Left ventricle myocardium inferior (tissue), 1 donor: Measurements from ENCODE around the gene NUBPL. TPM values are rescaled to one million over a fixed set of nuclear protein-coding genes. Genes with fewer than 3 reads are reported as not detected.
"Not testable (repeated sequence)": the region's sequence is repeated elsewhere in the genome, so short reads cannot be mapped to it uniquely, and the experiment has no call there.

ENCODE experiments used
- DNase-seq: peaks from one replicate; pipeline ENCODE4 v3.0.0-alpha.2; 2020
- H3K27ac ChIP-seq: fragments of 200-600 bp; replicated peaks from 2 replicates; pipeline ENCODE4 v1.8.0; 2021
- H3K27me3 ChIP-seq: fragments of 200-600 bp; 2 replicates; pipeline ENCODE4 v1.8.0; 2021; ENCODE audit warnings: low read depth
- H3K36me3 ChIP-seq: fragments of 200-600 bp; 2 replicates; pipeline ENCODE4 v1.8.0; 2021
- H3K4me1 ChIP-seq: fragments of 200-600 bp; 2 replicates; pipeline ENCODE4 v1.8.0; 2021
- H3K4me3 ChIP-seq: fragments of 200-600 bp; 2 replicates; pipeline ENCODE4 v1.8.0; 2021; ENCODE audit warnings: mild to moderate bottlenecking, moderate library complexity
- H3K9me3 ChIP-seq: fragments of 200-600 bp; replicated peaks from 2 replicates; pipeline ENCODE4 v1.8.0; 2021
- intact Hi-C: fragments of 100-400 bp; cut with micrococcal nuclease; formaldehyde crosslinking; loops from one replicate; pipeline ENCODE4 v1.11.0; 2022
- total RNA-seq: library from RNA; stranded (reverse); fragmentation: NEBNext Ultra II Directional; extraction: Animal tissue kit (Norgen Biotek cat#: 25700); gene quantifications from one replicate; pipeline ENCODE4 v1.2.1, GENCODE V29; 2021
- TF ChIP-seq, protein P1 (sequence below): fragments of 200-600 bp; IDR thresholded peaks from 2 replicates; pipeline ENCODE4 v1.8.0; 2021; ENCODE audit warnings: antibody characterized with exemption, mild to moderate bottlenecking, borderline replicate concordance
- donor health status: DM: no; HTN: yes; CAD: no; lungs with severe emphysema.

Gene NUBPL
- total RNA-seq, 1 donor from 2014 or later, result 32.2 TPM

DNA sequence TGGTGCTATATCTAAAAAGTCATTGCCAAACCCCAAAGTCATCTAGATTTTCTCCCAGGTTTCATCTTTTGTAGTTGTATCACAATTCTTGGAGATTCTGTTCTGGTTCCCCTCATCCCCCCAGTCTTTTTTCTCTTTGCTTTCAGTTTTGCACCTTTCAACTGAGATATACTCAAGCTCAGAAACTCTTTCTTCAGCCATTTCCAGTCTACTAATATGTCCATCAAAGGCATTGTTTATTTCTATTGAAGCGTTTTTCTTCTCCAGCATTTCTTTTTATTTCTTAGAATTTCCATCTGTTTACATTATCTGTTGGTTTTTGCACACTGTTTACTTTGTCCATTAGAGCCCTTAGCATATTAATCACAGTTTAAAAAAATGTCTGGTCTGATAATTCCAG lies 179.5 kb downstream of the NUBPL start:
- Histone ChIP-seq H3K4me1 (peaks cover 3% of the 10 kb centered on the region), H3K27ac (no peak overlapping the region), H3K36me3 (peaks cover 2% of the 10 kb centered on the region), H3K27me3 (no peaks in the 10 kb centered on the region), H3K9me3 (peaks cover 21% of the 10 kb centered on the region), H3K4me3 (no peak overlapping the region)
- intact Hi-C loops, result no loop called here
- TF ChIP-seq, protein P1, sequence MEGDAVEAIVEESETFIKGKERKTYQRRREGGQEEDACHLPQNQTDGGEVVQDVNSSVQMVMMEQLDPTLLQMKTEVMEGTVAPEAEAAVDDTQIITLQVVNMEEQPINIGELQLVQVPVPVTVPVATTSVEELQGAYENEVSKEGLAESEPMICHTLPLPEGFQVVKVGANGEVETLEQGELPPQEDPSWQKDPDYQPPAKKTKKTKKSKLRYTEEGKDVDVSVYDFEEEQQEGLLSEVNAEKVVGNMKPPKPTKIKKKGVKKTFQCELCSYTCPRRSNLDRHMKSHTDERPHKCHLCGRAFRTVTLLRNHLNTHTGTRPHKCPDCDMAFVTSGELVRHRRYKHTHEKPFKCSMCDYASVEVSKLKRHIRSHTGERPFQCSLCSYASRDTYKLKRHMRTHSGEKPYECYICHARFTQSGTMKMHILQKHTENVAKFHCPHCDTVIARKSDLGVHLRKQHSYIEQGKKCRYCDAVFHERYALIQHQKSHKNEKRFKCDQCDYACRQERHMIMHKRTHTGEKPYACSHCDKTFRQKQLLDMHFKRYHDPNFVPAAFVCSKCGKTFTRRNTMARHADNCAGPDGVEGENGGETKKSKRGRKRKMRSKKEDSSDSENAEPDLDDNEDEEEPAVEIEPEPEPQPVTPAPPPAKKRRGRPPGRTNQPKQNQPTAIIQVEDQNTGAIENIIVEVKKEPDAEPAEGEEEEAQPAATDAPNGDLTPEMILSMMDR, result no peak
- no peak for DNase-seq

DNA sequence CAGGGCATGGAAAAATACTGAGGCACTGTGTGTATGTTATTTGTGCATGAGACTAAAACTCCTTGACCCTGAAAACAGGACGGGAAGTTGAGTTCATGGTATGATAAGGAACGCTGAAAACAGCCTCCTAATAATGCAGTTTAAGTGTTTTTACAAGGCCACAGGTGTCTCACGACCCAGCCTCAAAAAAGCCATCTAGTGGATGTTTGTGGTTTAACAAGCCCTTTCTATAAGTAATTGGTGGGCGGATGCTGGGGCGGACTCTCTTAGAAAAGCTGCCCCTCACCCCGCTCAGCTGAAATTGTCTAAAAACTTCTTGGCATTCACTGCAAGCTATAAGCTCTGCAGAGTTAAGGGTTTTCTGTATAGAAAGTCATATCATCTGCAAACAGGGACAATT lies 184.5 kb downstream of the NUBPL start:
- DNase-seq, result no peak
- TF ChIP-seq, protein P1, result no peak
- intact Hi-C loops, result no loop called here
- H3K27ac ChIP-seq, result no peak overlapping the region
- H3K27me3 ChIP-seq, result no peaks in the 10 kb centered on the region
- peaks cover 20% of the 10 kb centered on the region for H3K36me3 ChIP-seq
- peaks cover 63% of the 10 kb centered on the region for H3K9me3 ChIP-seq
- H3K4me1 ChIP-seq, result no peaks in the 10 kb centered on the region
- no peak overlapping the region for H3K4me3 ChIP-seq

DNA sequence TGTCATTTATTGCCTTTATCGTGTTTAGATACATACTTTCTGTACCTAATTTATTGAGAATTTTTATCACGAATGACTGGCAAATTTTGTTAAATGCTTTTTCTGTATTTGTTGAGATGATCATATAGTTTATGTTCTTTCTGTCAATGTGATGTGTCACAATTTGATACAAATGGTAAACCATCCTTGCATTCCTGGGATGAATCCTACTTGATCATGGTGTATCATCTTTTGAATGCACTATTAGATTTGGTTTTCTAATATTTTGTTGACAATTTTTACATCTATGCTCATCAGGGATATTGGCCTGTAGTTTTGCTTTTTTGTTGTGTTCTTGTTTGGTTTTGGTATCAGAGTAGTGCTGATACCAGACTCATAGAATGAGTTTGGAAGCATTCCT lies 185.1 kb downstream of the NUBPL start:
- Histone ChIP-seq H3K4me1 (no peaks in the 10 kb centered on the region), H3K4me3 (no peak overlapping the region), H3K27me3 (no peaks in the 10 kb centered on the region), H3K27ac (no peak overlapping the region), H3K9me3 (peaks cover 61% of the 10 kb centered on the region), H3K36me3 (peaks cover 20% of the 10 kb centered on the region)
- intact Hi-C loops, result no loop called here
- TF ChIP-seq, protein P1, result no peak
- no peak for DNase-seq

DNA sequence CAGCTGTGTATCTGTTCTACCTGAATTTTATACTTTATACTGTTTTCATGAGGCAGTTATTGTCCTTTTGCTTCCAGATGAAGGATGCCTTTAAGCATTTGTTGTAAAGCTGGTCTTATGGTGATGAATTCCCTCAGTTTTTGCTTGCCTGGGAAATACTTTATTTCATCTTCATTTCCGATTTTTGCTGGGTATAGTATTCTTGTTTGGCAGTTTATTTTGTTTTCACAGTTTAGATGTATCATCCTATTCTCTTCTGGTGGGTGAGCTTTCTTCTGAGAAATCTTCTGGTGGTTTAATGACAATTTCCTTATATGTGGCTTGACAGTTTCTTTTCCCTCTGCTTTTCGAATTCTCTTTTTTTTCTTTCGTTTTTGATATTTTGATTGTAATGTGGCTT lies 188.1 kb downstream of the NUBPL start:
- DNase-seq, result no peak
- intact Hi-C loops, result no loop called here
- Histone ChIP-seq H3K4me1 (no peaks in the 10 kb centered on the region), H3K4me3 (no peak overlapping the region), H3K9me3 (peaks cover 58% of the 10 kb centered on the region), H3K36me3 (peaks cover 20% of the 10 kb centered on the region), H3K27me3 (no peaks in the 10 kb centered on the region), H3K27ac (no peak overlapping the region)
- TF ChIP-seq, protein P1, result no peak

DNA sequence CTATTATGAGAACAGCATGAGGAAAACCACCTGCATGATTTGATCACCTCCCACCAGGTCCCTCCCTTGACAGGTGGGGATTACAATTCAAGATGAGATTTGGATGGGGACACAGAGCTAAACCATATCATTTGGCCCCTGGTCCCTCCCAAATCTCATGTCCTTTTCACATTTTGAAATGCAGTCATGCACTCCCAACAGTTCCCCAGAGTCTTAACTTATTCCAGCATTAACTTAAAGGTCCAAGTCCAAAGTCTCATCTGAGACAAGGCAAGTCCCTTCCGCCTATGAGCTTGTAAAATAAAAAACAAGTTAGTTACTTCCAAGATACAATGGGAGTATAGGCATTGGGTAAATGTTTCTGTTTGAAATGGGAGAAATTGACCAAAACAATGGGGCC lies 189.8 kb downstream of the NUBPL start:
- H3K4me1 ChIP-seq, H3K27ac ChIP-seq, DNase-seq, intact Hi-C loops, H3K4me3 ChIP-seq, H3K27me3 ChIP-seq: not testable (repeated sequence)
- peaks cover 49% of the 10 kb centered on the region for H3K9me3 ChIP-seq
- peaks cover 14% of the 10 kb centered on the region for H3K36me3 ChIP-seq

- intact Hi-C loops, result no loop called here
- no peaks in the 10 kb centered on the region for H3K27me3 ChIP-seq
- H3K4me1 ChIP-seq, result no peaks in the 10 kb centered on the region
- no peak overlapping the region for H3K27ac ChIP-seq
- peaks cover 11% of the 10 kb centered on the region for H3K36me3 ChIP-seq
- H3K9me3 ChIP-seq, result peaks cover 29% of the 10 kb centered on the region
- TF ChIP-seq, protein P1, result no peak
- H3K4me3 ChIP-seq, result no peak overlapping the region
- DNase-seq, result no peak
Observed at GRCh38 chr14:31752867-31753661, 191.9 kb downstream of the NUBPL start.
